A549 (cell line): ENCODE data around the gene PLEKHA7.

Experiments used
- CBX8 ChIP-seq: fragments of 200-600 bp; sonication (generic); IDR thresholded peaks from 2 replicates; pipeline ENCODE4 v1.6.1; 2016
- CTCF ChIP-seq: fragments of >200 bp; sonication (Bioruptor Twin); formaldehyde crosslinking; IDR thresholded peaks from 3 replicates; pipeline ENCODE4 v1.5.1; 2016
- NFE2L2 ChIP-seq: fragments of 150-350 bp; conservative IDR thresholded peaks from 2 replicates; pipeline ENCODE4 v1.6.1; 2014; ENCODE audit warnings: low read length
- POLR2A ChIP-seq: IDR thresholded peaks from 2 replicates; pipeline ENCODE4 v1.6.1; 2012; ENCODE audit warnings: mild to moderate bottlenecking, low read length
- ZSCAN20 ChIP-seq: fragments of 250-450 bp; sonication (Bioruptor Pico); IDR thresholded peaks from 2 replicates; pipeline ENCODE4 v1.8.0; 2022; ENCODE audit warnings: mild to moderate bottlenecking, moderate library complexity

- TF ChIP-seq CBX8 (no peak), CTCF (no peak), POLR2A (no peak), ZSCAN20 (no peak), NFE2L2 (no peak)
Observed at GRCh38 chr11:16905375-16905774, 108.8 kb downstream of the PLEKHA7 start.
